Measurements from ENCODE around the gene TSPYL1.
"Not testable (repeated sequence)": the region's sequence is repeated elsewhere in the genome, so short reads cannot be mapped to it uniquely, and the experiment has no call there.

TSPYL1 gene

DNA sequence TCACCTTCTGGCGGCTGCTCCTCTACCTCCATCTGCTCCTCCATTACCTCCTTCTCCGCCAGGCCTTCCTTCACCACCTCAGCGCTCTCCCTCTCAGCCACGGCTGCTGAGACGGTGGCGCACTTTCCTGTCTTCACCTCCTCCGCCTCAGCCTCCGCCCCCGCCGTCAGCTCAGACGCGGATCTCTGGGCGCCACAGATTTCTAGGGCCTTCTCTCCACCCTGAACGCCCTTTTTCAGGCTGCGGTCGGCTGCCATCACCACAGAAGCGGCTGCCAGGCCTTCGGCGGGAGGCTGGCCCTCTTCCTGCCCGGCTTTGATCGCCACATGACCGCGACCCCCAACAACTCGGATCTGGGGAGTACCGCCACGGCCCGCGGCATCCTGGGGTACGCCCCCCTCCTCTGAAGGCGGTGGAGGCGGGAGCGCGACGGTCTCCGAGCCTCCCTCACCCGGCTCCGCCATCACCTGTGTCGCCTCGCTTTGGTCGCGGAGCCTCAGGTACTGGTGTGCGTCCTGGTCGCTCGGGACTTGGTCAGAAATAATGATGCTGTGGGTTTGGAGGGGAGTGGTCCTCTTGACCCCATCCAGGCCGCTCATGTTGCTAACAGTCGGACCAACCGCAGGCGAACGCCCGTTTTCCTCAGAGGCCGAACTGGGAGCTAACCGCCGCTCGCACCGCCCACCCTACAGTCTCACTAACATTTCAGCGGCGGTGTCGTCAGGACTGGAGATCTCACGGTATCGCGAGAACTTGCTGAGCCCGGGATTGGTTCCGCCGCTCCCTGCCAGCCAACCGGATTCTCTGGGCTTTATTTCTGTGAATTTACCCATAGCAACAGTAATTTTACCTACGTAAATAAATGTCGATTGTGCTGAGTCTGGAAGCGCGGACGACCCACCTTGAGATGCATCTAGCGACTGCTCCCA, at the start of gene TSPYL1:
TSS of gene TSPYL1 (minus strand) at position 699 of the 929 bp plus-strand sequence. CDS start at position 599, 100 bp downstream.
- in situ Hi-C loops (cut with MboI; ENCODE audit: low sequenced_read_pairs): no loop called here

GRCh38 chr6:116329156-116329555, 49.4 kb upstream of the TSPYL1 start:
- in situ Hi-C loops (cut with MboI; ENCODE audit: low sequenced_read_pairs): no loop called here

DNA sequence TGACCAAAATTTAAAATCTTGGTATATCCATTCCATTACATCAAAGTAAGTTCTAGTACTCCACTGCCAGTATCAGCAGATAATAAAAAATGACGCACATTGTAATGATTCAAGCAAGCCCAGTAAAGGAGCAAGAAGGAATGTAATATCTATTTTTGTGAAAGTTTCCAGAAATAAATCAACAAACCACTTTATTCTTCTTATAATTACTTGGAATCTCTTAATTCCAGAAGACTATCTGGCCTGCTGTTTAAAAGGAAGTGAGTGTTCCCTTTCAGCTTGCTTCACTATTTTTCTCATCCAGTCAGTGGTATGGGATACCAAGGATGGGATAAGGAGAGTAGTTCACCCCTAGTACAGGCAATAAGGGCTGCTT, 48.8 kb upstream of the TSPYL1 start:
- in situ Hi-C loops (cut with MboI; ENCODE audit: low sequenced_read_pairs): no loop called here

- in situ Hi-C loops (cut with MboI; ENCODE audit: low sequenced_read_pairs): no loop called here
Observed at GRCh38 chr6:116327803-116328527, 48.2 kb upstream of the TSPYL1 start.

- in situ Hi-C loops (cut with MboI; ENCODE audit: low sequenced_read_pairs): no loop called here
Observed at GRCh38 chr6:116326996-116327395, 47.3 kb upstream of the TSPYL1 start.

GRCh38 chr6:116326181-116326671, 46.5 kb upstream of the TSPYL1 start:
- in situ Hi-C loops (cut with MboI; ENCODE audit: low sequenced_read_pairs): no loop called here

DNA sequence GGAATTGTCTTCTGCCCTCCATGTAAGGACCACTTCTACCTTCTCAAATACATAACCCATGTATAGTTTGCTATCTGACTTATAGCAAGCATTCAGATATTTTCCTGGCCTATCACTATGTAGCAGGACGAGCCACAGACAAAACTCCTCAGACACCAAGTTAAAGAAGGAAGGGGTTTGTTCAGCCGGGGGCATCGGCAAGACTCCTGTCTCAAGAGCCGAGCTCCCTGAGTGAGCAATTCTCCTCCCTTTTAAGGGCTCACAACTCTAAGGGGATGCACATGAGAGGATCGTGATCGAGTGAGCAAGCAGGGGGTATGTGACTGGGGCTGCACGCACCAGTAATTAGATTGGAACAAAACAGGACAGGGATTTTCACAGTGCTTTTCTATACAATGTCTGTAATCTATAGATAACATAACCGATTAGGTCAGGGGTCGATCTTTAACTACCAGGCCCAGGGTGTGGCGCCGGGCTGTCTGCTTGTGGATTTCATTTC, 46.0 kb upstream of the TSPYL1 start:
- in situ Hi-C loops (cut with MboI; ENCODE audit: low sequenced_read_pairs): not testable (repeated sequence)

DNA sequence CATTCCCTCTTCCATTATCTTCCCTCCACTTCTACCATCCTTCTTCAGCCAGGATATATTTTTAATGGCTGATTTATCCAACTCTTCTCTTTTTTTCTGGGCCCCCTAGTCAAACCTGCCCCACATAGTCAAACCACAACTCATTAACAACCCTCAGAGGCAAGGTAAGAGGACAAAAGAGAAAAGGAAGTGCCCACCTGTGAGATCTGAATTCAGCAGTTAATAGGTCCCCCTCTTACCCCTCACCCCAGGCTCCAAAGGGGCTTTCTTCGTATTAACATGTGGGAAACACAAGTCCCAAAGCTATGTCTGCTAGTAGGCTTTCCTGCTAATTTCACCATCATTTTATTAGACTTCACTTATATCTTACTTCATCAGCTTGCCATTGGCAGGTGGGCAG, 44.1 kb upstream of the TSPYL1 start:
- in situ Hi-C loops (cut with MboI; ENCODE audit: low sequenced_read_pairs): no loop called here

DNA sequence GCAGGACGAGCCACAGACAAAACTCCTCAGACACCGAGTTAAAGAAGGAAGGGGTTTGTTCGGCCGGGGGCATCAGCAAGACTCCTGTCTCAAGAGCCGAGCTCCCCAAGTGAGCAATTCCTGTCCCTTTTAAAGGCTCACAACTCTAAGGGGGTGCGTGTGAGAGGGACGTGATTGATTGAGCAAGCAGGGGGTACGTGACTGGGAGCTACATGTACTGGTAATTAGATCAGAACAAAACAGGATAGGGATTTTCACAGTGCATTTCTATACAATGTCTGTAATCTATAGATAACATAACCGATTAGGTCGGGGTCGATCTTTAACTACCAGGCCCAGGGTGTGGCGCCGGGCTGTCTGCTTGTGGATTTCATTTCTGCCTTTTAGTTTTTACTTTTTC, 42.2 kb upstream of the TSPYL1 start:
- in situ Hi-C loops (cut with MboI; ENCODE audit: low sequenced_read_pairs): not testable (repeated sequence)

DNA sequence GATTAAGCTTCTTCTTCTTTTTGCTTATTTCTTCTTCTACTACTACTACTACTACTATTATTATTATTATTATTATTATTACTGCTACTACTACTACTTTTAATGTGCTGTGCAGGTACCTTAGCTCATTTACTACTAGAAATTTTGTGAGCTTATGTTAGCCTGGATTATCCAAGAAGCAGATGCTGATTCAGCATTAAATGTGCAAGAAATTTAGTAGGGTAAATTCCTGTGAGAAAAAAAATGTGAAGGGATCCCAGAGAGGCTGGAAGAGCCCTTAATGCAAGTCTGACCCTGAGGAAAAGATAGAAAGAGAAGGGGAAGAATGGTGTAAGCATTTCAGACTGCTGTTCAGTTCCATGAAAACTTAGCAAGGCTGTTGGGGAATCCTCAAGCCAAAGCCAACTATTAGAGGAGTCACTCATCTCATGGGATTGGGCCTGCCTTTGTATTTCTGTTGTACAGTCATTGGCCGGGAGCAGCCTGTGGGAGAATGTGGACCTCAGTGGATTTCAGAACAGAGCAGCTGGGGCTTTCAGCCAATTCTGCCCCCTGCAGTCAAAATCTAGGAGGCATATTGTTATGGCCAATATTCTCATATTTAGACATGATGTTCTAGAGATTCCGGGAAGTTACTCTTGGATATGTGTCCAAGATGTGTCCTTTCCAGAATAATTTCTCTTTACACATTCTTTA, 37.2 kb upstream of the TSPYL1 start:
- in situ Hi-C loops (cut with MboI; ENCODE audit: low sequenced_read_pairs): no loop called here

DNA sequence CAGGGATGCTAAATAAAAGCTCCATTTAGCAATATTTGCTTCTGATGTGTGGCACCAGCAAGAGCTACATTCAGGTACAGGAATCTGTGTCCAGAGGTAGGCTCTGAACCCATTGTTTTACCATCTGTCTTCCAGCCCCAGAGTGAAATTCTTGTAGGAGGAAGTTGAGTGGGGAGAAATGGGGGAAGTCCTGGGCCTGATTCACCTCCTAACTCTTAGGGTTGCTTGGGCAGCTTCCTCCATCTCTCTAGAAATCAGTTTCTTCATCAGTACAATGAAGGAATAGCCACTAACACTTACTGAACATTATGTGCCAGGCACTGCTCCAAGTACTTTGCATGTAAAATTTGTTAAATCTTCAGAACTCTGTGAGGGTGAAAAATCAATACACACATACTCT, 35.1 kb upstream of the TSPYL1 start:
- in situ Hi-C loops (cut with MboI; ENCODE audit: low sequenced_read_pairs): no loop called here

DNA sequence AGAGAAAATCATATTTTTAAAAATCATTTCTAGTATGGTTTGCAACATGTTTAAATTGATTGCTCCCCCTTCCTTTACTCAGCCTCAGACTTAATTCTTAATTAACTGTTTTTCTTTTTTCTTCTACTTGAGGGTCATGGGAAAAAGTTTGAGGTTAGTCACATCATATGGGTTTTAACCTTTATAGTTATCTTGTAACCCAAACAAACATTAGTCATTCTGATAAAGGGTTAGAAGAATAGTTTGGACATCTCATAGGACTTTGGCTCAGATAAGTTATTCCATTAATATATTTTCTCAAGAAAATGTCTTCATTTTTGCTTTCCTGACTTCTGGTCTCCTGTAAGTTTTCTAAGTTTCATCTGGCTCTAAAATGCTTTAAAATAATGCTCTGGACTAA, 34.5 kb upstream of the TSPYL1 start:
- in situ Hi-C loops (cut with MboI; ENCODE audit: low sequenced_read_pairs): no loop called here

- in situ Hi-C loops (cut with MboI; ENCODE audit: low sequenced_read_pairs): no loop called here
Observed at GRCh38 chr6:116313101-116313776, 33.5 kb upstream of the TSPYL1 start.

- in situ Hi-C loops (cut with MboI; ENCODE audit: low sequenced_read_pairs): no loop called here
Observed at GRCh38 chr6:116309657-116310056, 29.9 kb upstream of the TSPYL1 start.

DNA sequence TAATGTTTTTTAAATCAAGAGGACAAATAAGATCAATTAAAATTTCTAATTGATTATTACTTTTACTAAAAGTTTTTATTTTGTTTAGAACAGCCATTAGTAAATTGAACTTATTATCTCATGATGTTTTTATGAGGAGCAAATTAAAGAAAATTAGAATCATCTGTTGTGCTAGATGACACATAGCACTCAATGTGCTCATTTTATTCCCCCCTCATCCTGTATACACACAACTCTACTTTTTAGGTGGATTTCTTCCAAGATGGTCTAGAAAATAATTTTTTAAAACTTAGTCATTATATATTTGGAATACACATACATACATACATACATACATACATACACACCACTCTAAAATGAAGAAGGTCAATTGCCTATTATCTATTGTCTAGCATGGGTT, 29.3 kb upstream of the TSPYL1 start:
- in situ Hi-C loops (cut with MboI; ENCODE audit: low sequenced_read_pairs): no loop called here

DNA sequence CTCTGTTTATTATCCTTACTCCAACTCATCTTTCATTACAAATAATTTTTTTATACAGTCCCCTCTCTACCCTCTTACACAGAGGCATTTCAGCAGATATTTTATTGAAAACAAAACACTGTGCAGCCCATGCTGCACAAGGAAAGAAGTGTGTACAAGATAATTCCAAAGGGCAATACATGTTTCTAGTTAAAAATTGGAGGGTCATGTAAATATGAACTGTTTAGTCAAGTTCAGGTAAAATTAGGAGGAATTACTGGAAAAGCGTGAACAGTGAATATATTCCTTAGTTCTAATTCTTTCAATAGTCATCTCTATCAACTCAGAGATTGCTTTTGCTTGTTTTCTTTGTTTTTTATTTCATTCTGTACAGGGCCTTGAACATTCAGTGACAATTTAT, 27.9 kb upstream of the TSPYL1 start:
- in situ Hi-C loops (cut with MboI; ENCODE audit: low sequenced_read_pairs): no loop called here

GRCh38 chr6:116307001-116307400, 27.3 kb upstream of the TSPYL1 start:
- in situ Hi-C loops (cut with MboI; ENCODE audit: low sequenced_read_pairs): no loop called here

DNA sequence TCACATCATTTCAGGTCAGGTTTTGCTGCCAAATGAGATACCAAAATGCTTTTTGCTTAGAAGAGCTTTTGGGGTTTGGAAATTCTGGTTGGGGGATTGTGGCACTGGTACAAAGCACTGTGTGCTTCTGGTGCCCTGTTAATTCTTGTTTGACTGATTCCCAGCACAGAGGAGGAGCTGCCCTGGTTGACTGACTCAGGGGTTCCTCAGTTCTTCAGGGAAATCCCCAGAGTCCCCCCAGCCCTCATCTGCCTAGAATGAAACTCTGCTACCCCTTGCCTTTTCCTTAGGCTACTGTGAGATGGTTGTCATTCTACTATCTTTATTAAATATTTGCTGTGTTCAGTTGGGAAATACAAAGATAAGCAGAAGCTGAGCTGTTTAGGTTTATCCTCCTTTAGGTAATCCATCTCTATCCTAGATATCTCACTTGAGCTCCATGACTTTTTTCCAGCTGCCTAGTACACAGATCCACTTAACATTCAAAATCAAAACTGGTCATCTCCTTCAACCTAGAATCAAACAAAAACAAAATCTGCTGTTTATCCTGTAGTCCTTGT, 24.9 kb upstream of the TSPYL1 start:
- in situ Hi-C loops (cut with MboI; ENCODE audit: low sequenced_read_pairs): no loop called here

DNA sequence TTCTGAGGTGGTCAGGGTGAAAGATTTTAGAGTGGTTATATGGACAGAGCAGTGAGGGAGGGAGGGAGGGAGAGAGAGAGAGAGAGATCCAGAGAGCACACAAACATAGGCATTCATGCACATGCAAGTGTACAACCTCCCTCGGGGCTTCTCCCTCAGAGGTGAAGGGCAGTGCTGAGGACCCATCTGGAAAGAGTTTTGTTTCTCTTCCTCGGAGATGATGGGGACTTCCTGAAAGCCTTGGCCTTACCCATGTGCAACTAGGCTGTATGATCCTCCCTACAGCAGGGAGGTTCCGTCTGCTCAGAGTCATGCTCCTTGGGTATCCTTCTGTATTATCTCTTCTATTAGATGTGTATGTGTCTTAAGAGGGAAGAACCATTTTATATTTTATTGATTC, 21.4 kb upstream of the TSPYL1 start:
- in situ Hi-C loops (cut with MboI; ENCODE audit: low sequenced_read_pairs): no loop called here

GRCh38 chr6:116300566-116300965, 20.8 kb upstream of the TSPYL1 start:
- in situ Hi-C loops (cut with MboI; ENCODE audit: low sequenced_read_pairs): no loop called here

All from HL-60/S4 treated with phorbol 12-myristate 13-acetate at 8.2 ng/mL for 4 days and 3 days (cell line).